Measurements from ENCODE around the gene OVOL3.
"Not testable (repeated sequence)": the region's sequence is repeated elsewhere in the genome, so short reads cannot be mapped to it uniquely, and the experiment has no call there.

Gene OVOL3

DNA sequence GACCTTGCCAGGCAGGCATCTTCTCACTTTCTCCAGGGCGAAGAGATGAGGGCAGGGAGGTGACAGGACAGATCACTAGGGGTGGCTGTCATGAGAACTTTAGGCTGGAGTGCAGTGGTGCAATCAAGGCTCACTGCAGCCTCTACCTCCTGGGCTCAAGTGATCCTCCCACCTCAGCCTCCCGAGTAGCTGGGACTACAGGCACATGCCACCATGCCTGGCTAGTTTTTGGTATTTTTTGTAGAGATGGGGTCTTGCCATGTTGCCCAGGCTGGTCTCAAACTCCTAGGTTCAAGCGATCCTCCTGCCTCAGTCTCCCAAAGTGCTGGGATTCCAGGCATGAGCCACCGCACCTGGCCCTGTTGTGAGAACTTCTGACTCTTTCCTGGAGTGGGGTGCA is 23.9 kb downstream of the OVOL3 start:
- not testable (repeated sequence) for H3K4me1 ChIP-seq (ENCODE audit: insufficient read depth, low read length); H3K9ac ChIP-seq (ENCODE audit: low read depth, low read length); H3K9me3 ChIP-seq (ENCODE audit: control insufficient read depth, insufficient read depth, low read length); H3K36me3 ChIP-seq (ENCODE audit: insufficient read depth, low read length)

GRCh38 chr19:36136964-36137686 is 26.2 kb downstream of the OVOL3 start:
- no peaks in the 10 kb centered on the region for H3K36me3 ChIP-seq (ENCODE audit: insufficient read depth, low read length)
- no peaks in the 10 kb centered on the region for H3K9me3 ChIP-seq (ENCODE audit: control insufficient read depth, insufficient read depth, low read length)
- H3K4me1 ChIP-seq (ENCODE audit: insufficient read depth, low read length): no peaks in the 10 kb centered on the region; the same call in 1 of the 2 replicates
- H3K9ac ChIP-seq (ENCODE audit: low read depth, low read length): no peak overlapping the region

DNA sequence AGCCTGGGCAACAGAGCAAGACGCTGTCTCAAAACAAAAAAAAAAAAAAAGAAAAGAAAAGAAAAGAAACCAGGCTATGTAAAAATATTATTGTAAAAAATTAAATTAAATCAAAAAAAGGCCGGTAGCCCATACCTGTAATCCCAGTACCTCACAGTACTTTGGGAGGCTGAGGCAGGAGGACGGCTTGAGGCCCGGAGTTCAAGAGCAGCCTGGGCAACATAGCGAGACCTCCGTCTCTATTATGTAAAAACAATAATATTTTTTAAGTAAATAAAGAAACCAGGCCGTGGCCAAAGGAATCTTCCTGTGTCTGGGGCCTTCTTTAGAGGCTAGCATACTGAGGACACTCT is 28.2 kb downstream of the OVOL3 start:
- peak overlapping the region; percentile 86 for H3K9ac ChIP-seq (ENCODE audit: low read depth, low read length)
- no peaks in the 10 kb centered on the region; the same call in 1 of the 2 replicates for H3K4me1 ChIP-seq (ENCODE audit: insufficient read depth, low read length)
- H3K36me3 ChIP-seq (ENCODE audit: insufficient read depth, low read length): peaks cover 9% of the 10 kb centered on the region; the same call in 1 of the 2 replicates
- H3K9me3 ChIP-seq (ENCODE audit: control insufficient read depth, insufficient read depth, low read length): no peaks in the 10 kb centered on the region

DNA sequence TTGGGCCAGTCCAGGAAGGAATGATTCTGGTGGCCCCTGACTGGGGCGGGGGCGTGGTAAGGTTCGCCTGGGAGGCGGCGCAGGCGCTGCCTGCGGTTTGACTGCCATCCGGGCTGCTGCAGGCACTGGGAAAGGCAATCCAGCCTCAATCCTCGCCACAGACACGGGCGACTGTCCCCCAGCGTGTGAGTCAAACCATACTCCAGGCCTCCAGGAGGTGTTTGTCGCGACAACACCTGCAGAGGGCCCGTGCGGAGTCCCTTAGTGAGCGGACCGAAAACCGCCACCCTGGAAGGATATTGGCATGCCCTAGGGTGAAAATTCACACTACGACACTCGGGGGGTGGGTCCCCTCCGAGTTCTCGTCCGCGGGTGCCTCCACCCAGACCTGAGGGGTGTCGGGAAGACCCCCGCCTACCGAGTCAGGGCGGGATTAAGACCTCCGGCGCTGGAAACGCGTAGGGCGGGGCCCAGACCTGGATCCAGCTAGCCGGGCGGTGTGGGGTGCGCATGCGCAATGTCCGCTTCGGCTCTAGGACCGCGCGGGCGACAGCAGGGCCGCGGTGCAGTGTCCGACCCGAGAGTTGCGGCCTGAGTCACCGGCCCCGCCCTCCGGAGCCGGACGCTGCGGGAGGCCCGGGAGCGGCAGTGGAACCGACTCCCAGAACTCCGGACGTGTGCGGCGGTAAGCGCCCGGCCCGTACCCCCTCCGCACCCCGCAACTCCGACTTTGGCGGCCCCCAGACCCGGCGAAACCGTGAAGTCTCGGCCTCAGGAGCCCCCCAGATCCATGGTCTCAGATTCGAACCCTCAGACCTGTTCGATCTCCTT is 28.7 kb downstream of the OVOL3 start, which contains the start of gene CAPNS1:
Gene CAPNS1, plus strand, starts transcription at position 594 of the 831 bp plus-strand sequence. CDS start 946 bp downstream, outside the sequence.
- Histone ChIP-seq H3K9me3 (ENCODE audit: control insufficient read depth, insufficient read depth, low read length) (no peaks in the 10 kb centered on the region), H3K4me1 (ENCODE audit: insufficient read depth, low read length) (no peaks in the 10 kb centered on the region; the same call in 1 of the 2 replicates), H3K9ac (ENCODE audit: low read depth, low read length) (peak within 1 kb of the TSS; percentile 86), H3K36me3 (ENCODE audit: insufficient read depth, low read length) (peaks cover 12% of the 10 kb centered on the region)

- Histone ChIP-seq H3K9ac (ENCODE audit: low read depth, low read length) (peak overlapping the region; percentile 86), H3K4me1 (ENCODE audit: insufficient read depth, low read length) (no peaks in the 10 kb centered on the region; the same call in 1 of the 2 replicates), H3K36me3 (ENCODE audit: insufficient read depth, low read length) (peaks cover 14% of the 10 kb centered on the region), H3K9me3 (ENCODE audit: control insufficient read depth, insufficient read depth, low read length) (no peaks in the 10 kb centered on the region)
Measured at GRCh38 chr19:36140304-36141038, 29.5 kb downstream of the OVOL3 start.

- Histone ChIP-seq H3K36me3 (ENCODE audit: insufficient read depth, low read length) (peaks cover 21% of the 10 kb centered on the region), H3K9me3 (ENCODE audit: control insufficient read depth, insufficient read depth, low read length) (no peaks in the 10 kb centered on the region), H3K4me1 (ENCODE audit: insufficient read depth, low read length) (no peaks in the 10 kb centered on the region; the same call in 1 of the 2 replicates), H3K9ac (ENCODE audit: low read depth, low read length) (peak overlapping the region; percentile 86; the same call in 1 of the 2 replicates)
Measured at GRCh38 chr19:36141039-36141927, 30.3 kb downstream of the OVOL3 start.

DNA sequence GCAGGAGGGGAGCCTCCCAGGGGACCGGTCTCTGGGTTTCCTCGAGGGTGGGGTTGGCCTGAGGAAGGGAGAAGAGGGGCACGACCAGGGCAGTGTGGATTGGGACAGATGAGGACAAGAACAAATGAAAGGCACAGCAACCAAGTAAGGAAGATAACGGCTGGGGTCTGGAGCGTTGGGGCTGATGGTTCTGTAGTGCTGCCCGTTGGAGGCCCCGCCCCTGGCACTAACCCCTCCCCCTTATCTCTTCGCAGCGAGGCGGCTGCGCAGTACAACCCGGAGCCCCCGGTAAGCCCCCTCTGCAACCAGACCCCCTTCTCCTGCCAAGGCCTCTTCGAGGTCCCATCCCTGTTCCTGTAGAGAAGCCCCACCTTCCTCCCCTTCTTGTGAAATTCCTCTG is 31.1 kb downstream of the OVOL3 start:
- Histone ChIP-seq H3K9ac (ENCODE audit: low read depth, low read length) (no peak overlapping the region), H3K9me3 (ENCODE audit: control insufficient read depth, insufficient read depth, low read length) (no peaks in the 10 kb centered on the region), H3K4me1 (ENCODE audit: insufficient read depth, low read length) (no peaks in the 10 kb centered on the region), H3K36me3 (ENCODE audit: insufficient read depth, low read length) (peaks cover 24% of the 10 kb centered on the region)

DNA sequence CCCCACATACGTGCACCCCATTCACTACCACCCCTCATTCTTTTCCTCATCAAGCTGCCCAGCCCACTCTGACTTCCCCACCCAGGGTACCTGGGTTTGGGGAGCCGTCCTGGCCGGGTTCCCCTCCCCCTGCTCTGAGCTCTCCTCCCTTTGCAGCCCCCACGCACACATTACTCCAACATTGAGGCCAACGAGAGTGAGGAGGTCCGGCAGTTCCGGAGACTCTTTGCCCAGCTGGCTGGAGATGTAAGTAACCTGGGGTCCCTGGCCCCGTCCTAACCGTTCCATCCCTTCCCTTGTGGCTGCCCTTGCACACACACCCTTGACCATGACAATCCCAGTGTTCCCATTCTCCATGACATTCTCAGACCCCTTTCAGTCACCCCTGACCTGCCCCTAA is 31.6 kb downstream of the OVOL3 start:
- Histone ChIP-seq H3K36me3 (ENCODE audit: insufficient read depth, low read length) (peaks cover 26% of the 10 kb centered on the region), H3K4me1 (ENCODE audit: insufficient read depth, low read length) (no peaks in the 10 kb centered on the region), H3K9ac (ENCODE audit: low read depth, low read length) (no peak overlapping the region), H3K9me3 (ENCODE audit: control insufficient read depth, insufficient read depth, low read length) (no peaks in the 10 kb centered on the region)

DNA sequence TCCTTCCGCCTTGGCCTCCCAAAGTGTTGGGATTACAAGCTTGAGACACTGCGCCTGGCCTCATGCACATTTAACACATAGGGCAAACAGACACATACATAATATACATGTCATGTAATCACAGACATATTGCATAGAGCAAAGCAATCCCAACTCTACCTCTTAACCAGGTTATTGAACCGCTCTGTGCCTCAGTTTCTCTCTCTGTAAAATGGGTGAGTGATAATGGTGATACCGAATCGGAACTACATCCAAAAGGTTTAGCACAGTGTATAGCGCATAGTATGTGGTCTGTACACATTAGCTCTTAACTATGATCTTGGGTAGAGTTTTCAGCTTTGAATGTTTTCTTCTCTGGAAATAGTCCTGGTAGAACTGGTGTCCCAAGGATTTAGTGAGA is 33.7 kb downstream of the OVOL3 start:
- Histone ChIP-seq H3K9me3 (ENCODE audit: control insufficient read depth, insufficient read depth, low read length) (no peaks in the 10 kb centered on the region), H3K9ac (ENCODE audit: low read depth, low read length) (no peak overlapping the region), H3K36me3 (ENCODE audit: insufficient read depth, low read length) (peaks cover 26% of the 10 kb centered on the region), H3K4me1 (ENCODE audit: insufficient read depth, low read length) (no peaks in the 10 kb centered on the region)

DNA sequence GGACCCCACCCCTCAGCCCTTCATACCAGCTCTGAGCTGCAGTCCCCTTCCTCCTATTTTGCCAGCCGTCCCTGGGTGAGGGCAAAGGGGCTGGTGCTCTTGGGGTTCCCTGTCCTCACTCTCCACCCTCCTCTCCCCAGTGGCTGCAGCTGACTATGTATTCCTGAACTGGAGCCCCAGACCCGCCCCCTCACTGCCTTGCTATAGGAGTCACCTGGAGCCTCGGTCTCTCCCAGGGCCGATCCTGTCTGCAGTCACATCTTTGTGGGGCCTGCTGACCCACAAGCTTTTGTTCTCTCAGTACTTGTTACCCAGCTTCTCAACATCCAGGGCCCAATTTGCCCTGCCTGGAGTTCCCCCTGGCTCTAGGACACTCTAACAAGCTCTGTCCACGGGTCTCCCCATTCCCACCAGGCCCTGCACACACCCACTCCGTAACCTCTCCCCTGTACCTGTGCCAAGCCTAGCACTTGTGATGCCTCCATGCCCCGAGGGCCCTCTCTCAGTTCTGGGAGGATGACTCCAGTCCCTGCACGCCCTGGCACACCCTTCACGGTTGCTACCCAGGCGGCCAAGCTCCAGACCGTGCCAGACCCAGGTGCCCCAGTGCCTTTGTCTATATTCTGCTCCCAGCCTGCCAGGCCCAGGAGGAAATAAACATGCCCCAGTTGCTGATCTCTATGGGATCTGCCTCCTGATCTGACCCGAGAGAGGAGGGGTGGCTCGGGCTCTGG is 38.9 kb downstream of the OVOL3 start:
- H3K36me3 ChIP-seq (ENCODE audit: insufficient read depth, low read length): peaks cover 17% of the 10 kb centered on the region
- no peaks in the 10 kb centered on the region for H3K9me3 ChIP-seq (ENCODE audit: control insufficient read depth, insufficient read depth, low read length)
- no peaks in the 10 kb centered on the region for H3K4me1 ChIP-seq (ENCODE audit: insufficient read depth, low read length)
- no peak overlapping the region for H3K9ac ChIP-seq (ENCODE audit: low read depth, low read length)

DNA sequence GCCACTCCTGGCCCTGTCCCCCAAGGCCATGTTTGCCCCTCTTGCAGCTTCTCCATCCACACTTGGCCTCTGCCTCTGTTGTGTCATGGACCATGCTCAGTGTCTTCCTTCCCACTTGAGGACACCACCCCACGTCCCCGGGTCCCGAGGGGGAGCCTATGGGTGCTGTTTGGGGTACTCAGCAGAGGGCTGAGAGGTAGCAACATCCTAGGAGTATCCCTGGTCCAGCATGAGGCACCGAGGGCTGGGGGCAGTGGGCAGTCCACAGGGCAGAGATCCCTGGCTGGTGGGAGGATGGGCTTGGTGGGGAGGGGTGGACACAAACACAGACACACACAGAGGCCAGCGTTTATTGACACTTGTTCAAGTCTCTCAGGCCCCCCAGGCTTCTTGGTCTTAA is 39.6 kb downstream of the OVOL3 start:
- Histone ChIP-seq H3K9ac (ENCODE audit: low read depth, low read length) (no peak overlapping the region), H3K4me1 (ENCODE audit: insufficient read depth, low read length) (peaks cover 3% of the 10 kb centered on the region; the same call in 1 of the 2 replicates), H3K36me3 (ENCODE audit: insufficient read depth, low read length) (peaks cover 16% of the 10 kb centered on the region)

DNA sequence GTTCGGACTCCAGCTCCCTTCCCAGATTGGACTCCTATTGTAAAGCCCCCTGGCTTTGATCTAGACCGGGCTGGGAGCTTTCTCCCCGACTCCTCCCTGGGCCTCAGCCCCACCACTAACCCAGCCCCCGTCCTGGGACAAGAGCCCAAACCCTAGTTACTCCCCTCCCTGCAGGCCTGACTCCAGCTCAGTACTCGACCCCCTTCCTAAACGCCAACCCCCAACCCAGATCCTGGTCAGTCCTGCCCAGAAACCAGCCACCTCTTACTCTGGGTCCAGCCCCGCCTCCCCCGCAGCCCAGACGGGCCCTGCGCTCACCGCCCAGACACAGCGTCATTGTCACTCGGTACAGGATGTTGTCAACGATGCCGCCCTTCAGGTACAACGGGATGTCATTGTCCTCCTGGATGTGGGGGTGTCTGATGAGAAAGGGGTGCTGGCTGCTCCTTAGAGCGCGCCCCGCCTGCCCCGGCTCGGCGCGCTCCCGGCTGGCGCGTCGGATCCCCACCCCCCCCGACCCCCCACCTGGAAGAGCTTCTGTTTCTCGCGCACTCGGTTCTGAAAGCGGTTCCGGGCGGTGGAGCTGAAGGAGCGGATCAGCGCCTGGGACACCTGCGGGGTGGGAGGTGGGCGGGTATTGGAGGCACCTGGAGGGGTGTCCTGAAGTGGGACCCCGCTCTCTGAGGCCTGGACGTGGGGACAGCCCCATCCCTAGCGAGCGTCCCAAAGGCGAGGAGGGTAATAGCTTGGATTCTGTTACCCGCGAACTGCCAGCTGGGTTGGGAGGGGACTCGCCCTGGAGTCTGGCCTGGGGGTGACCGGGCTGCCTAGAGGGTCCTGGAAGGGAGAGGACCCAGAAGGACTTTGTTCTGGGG is 40.4 kb downstream of the OVOL3 start:
- no peaks in the 10 kb centered on the region for H3K9me3 ChIP-seq (ENCODE audit: control insufficient read depth, insufficient read depth, low read length)
- peaks cover 8% of the 10 kb centered on the region for H3K36me3 ChIP-seq (ENCODE audit: insufficient read depth, low read length)
- H3K9ac ChIP-seq (ENCODE audit: low read depth, low read length): peak overlapping the region; percentile 54
- peaks cover 3% of the 10 kb centered on the region; the same call in 1 of the 2 replicates for H3K4me1 ChIP-seq (ENCODE audit: insufficient read depth, low read length)

More for the DNA sequence above, 39.6 kb downstream of the OVOL3 start:
- H3K9me3 ChIP-seq (ENCODE audit: control insufficient read depth, insufficient read depth, low read length): no peaks in the 10 kb centered on the region

Measured in ES-I3 (cell line).